Measurements from ENCODE around the gene RRP36. TPM values are rescaled to one million over a fixed set of nuclear protein-coding genes. Genes with fewer than 3 reads are reported as not detected.

Gene RRP36
- total and polyA plus RNA-seq, 9 of the 15 experiments (the other 6 are each of a cell fraction or from before 2014, with no cell fraction given) = 27.6 to 150 (median 114) TPM

GRCh38 chr6:43053545-43054205, 32.3 kb downstream of the RRP36 start, which contains the start of gene CUL7 (continued):
- TF ChIP-seq, protein P1, sequence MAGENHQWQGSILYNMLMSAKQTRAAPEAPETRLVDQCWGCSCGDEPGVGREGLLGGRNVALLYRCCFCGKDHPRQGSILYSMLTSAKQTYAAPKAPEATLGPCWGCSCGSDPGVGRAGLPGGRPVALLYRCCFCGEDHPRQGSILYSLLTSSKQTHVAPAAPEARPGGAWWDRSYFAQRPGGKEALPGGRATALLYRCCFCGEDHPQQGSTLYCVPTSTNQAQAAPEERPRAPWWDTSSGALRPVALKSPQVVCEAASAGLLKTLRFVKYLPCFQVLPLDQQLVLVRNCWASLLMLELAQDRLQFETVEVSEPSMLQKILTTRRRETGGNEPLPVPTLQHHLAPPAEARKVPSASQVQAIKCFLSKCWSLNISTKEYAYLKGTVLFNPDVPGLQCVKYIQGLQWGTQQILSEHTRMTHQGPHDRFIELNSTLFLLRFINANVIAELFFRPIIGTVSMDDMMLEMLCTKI (IDR thresholded peaks at IDR 0.05; ENCODE audit: partially characterized antibody) = no peak
- TF ChIP-seq TCF7L2 (IDR thresholded peaks at IDR 0.05; ENCODE audit: low read depth, low read length) (no peak), MYC (IDR thresholded peaks at IDR 0.05; ENCODE audit: low read depth, low read length) (peak; percentile 80), MYC (CRISPR knock-in tag; IDR thresholded peaks at IDR 0.05; ENCODE audit: borderline replicate concordance, low read depth) (peak; percentile 98), KAT2B (IDR thresholded peaks at IDR 0.05; ENCODE audit: low read depth, low read length) (no peak), MED1 (CRISPR knock-in tag; IDR thresholded peaks at IDR 0.05; ENCODE audit: borderline replicate concordance) (no peak), TRIM28 (IDR thresholded peaks at IDR 0.05) (peak; percentile 40; the same call in 1 of the 2 replicates), ZNF197 (CRISPR knock-in tag; IDR thresholded peaks at IDR 0.05; ENCODE audit: low read depth) (0 out of 2 replicates have a peak, but pooled peaks have one; percentile 12), E2F4 (CRISPR knock-in tag; IDR thresholded peaks at IDR 0.05; ENCODE audit: low read depth) (no peak), ETV6 (IDR thresholded peaks at IDR 0.05; ENCODE audit: borderline replicate concordance in 1 of 2, low read depth in 2 of 2, low read length in 1 of 2) (peak; percentile 96 to 98), ETV6 (CRISPR knock-in tag; IDR thresholded peaks at IDR 0.05; ENCODE audit: borderline replicate concordance) (no peak), PCBP1 (IDR thresholded peaks at IDR 0.05; ENCODE audit: low read depth, low read length, poor library complexity, severe bottlenecking) (peak; percentile 87), RBM14 (IDR thresholded peaks at IDR 0.05; ENCODE audit: borderline replicate concordance, insufficient read depth, low read depth, low read length) (no peak), IFI16 (CRISPR knock-in tag; IDR thresholded peaks at IDR 0.05) (no peak), CBFB (CRISPR knock-in tag; IDR thresholded peaks at IDR 0.05) (no peak), ZFPM2 (CRISPR knock-in tag; IDR thresholded peaks at IDR 0.05) (peak; percentile 80), RNF219 (CRISPR knock-in tag; IDR thresholded peaks at IDR 0.05) (peak; percentile 87), RHOXF2B (CRISPR knock-in tag; conservative IDR thresholded peaks at IDR 0.05) (peak; percentile 87; the same call in 1 of the 2 replicates), HNRNPL (IDR thresholded peaks at IDR 0.05; ENCODE audit: low read depth, low read length) (peak; percentile 100), CCNT2 (IDR thresholded peaks at IDR 0.05; ENCODE audit: borderline replicate concordance, extremely low read depth, insufficient read length, low read depth, low read length) (peak; percentile 99), HES1 (IDR thresholded peaks at IDR 0.05; ENCODE audit: low read depth) (0 out of 2 replicates have a peak, but pooled peaks have one; percentile 31), ZFX (CRISPR knock-in tag; IDR thresholded peaks at IDR 0.05) (peak; percentile 97), E2F3 (CRISPR knock-in tag; IDR thresholded peaks at IDR 0.05) (0 out of 2 replicates have a peak, but pooled peaks have one; percentile 27)

Data from K562 (cell line).